ENCODE results near the gene USP32. TPM values are rescaled to one million over a fixed set of nuclear protein-coding genes. Genes with fewer than 3 reads are reported as not detected.
"Not testable (repeated sequence)": the region's sequence is repeated elsewhere in the genome, so short reads cannot be mapped to it uniquely, and the experiment has no call there.

The USP32 gene
- polyA plus RNA-seq, 5 donors, result 28.0 to 41.0 (median 34.7) TPM

DNA sequence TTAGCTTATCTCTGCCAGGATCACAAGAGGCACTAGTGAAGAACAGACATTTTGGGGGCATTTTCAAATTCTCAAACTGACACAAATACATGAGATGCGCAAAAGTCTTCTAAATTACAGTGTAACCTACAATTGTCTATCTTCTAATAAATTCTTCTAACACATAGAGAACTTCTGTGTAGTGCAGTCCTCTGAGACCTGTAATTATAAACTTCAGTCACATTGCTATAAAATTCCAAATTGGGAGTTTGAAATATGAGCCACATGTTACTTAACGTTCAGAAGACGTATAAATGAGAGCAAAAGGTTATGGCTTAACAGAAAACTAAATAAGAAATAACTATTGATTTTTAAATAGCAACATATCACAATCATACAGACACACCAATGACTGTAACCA lies 12.5 kb downstream of the USP32 start:
- DNase-seq, result not testable (repeated sequence)

DNA sequence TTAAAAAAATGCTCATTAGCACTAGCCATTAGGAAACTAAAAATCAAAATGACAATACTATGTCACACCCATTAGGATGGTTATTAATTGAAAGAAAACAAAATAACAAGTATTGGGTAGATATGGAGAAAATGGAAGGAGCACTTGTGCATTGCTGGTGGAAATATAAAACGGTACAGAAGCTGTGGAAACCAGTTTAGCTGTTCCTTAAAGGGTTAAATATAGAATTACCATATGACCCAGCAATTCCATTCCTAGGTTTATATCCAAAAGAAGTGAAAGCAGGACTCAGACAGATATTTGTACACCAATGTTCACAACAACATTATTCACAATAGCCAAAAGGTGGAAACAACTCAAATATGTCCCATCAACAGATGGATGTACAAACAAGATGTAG lies 13.7 kb downstream of the USP32 start:
- DNase-seq, result not testable (repeated sequence)

DNA sequence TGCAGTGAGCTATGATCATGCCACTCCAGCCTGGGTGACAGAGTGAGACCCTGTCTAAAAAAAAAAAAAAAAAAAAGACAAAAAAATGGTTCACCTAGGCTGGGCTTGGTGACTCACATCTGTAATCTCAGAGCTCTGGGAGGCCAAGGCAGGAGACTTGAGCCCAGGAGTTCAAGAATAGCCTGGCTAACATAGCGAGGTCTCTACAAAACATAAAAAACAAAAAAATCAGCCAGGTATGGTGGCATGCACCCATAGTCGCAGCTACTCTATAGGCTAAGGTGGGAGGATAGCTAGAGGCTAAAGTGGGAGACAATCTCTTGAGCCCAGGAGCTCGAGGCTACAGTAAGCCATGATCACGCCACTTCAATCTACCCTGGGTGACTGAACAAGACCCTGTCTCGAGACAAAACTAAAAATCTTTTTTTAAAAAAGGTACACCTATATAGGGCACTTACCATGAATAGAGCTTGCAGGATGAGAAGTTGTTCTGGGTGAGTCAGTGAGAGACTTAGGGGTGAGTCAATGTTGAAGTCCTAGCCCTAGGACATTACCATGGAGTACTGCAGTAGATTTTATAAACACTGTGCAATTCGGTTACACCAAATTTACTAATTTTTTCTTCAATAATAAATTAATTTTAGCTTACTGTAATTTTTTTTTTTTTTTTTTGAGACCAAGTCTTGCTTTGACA lies 19.0 kb downstream of the USP32 start:
- DNase-seq, result no peak

DNA sequence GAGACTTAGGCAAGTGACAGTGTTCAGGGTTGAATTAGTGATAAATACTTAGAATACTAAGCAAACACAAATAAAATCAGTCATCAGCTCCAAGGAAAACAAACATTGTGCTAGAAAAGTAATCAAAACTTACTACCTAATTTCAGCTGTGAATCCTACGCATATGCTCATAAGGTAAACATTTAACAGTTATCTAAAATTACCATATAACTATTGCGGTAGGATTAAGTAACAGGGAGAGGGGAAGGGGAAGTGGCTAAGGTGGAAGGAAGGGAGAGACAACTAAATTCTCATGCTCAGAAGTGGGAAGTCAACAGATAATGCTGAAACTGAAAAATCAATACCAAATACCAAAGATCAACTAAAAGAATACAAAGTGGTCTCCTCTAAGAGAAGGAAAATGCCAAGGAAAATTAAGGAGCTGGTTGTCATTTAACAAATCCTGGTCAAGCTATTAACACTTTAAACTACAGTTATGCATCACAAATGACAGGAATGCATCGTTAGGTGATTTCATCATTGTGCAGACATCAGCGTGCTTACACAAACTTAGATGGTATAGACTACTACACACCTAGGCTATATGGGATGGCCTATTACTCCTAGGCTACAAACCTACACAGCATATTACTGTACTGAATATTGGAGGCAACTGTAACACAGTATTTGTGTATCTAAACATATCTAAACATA lies 20.0 kb downstream of the USP32 start:
- DNase-seq, result no peak

DNA sequence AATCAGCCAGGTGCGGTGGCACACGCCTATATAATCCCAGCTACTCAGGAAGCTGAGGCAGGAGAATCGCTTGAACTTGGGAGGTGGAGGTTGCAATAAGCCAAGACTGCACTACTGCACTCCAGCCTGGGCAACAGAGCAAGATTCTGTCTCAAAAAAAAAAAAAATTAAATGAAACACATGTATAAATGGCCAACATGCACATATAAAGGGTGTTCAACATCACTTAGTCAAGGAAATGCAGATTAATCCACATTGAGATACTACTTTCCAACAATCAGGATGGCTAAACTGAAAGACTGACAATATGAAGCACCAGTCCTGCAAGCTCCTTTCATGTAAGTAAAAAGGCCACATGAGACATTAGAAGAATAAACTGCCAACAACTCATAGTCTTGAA lies 20.5 kb downstream of the USP32 start:
- no peak for DNase-seq

DNA sequence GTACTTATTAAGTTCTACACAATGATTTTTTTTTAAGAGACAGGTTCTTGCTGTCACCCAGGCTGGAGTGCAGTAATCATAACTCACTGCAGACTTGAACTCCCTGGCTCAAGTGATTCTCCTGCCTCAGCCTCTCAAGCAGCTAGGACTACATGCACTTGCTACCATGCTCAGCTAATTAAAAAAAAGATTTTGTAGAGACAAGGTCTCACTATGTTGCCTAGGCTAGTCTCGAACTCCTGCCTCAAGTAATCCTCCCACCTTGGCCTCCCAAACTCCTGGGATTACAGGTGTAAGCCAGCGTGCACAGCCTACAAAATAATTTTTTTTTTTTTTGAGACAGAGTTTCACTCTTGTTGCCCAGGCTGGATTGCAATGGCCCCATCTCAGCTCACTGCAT lies 22.2 kb downstream of the USP32 start:
- DNase-seq, result no peak

DNA sequence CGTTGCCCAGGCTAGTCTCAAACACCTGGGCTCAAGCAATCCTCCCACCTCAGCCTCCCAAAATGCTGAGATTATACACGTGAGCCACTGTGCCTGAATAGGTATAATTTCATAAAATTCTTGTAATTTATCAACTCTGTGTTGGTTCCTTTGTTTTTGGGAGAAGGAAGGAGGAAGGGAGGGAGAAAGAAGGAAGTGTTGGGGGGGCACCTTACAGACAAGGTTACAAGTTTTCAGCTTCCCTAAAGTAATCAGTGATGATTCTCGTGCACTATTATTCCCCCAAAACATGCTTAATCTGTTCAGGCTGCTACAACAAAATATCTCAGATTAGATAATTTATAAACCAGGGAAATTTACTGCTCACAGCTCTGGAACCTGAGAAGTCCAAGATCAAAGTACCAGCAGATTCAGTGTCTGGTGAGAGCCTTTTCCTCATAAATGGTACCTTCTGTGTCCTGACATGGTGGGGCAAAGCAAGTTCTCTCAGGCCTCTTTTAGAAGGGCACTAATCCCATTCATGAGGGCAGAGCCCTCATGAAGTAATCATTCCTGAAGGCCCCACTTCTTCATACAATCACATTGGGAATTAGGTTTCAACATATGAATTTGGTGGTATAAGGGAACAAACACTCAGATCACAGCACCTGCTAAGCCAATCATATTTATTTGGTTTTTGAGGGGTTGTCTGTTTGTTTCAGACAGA lies 28.1 kb downstream of the USP32 start:
- DNase-seq, result no peak

DNA sequence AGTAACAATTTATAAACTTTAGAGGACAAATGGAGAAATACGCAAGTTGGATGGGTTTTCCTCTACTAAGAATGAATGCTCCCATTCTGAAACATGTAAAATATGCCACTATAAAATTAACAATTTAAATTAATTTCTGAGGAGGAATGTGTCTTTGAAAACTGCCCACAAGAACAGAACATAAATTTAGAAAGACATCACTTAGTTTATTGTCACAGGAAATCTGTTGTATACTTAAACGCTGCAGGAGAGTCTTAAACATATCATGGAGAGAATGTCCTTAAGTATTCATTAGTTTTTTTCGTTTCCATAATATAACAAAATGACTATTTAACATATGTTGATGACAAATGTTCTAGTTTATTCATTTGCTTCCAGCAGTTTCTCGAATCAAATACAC lies 29.6 kb downstream of the USP32 start:
- no peak for DNase-seq

DNA sequence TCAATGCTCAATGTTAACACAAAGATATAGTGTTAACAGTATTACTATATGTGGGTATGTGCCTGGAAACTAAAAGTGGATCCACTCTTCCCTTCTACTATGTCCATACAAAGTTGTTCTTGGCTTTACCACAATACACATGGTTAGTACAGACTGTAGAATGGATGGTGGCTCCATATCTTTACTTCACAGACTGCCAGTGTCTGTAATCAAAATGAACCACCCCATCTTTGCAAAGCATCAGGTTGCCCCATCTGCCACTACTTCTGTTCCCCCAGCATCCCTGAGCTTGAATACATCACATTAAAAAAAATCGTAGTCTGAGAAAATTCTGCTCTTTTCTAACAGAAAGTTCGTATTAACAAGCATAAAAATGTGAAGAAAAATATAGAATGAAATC lies 30.0 kb downstream of the USP32 start:
- DNase-seq, result no peak

DNA sequence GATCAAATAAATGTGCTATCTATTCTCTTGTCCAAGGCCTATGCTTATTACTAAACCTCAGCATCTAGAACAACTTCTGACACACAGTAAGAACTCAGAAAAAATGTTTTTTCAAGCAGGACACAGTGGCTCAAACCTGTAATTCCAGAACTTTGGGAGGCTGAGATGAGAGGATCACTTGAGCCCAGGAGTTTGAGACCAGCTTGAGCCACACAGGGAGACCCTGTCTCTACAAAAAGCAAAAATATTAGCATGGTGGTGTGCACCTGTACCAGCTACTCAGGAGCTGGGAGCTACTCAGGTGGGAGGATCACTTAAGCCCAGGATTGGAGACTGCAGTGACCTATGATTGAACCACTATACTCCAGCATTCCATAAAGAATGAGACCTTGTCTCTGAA lies 32.5 kb downstream of the USP32 start:
- DNase-seq, result no peak

DNA sequence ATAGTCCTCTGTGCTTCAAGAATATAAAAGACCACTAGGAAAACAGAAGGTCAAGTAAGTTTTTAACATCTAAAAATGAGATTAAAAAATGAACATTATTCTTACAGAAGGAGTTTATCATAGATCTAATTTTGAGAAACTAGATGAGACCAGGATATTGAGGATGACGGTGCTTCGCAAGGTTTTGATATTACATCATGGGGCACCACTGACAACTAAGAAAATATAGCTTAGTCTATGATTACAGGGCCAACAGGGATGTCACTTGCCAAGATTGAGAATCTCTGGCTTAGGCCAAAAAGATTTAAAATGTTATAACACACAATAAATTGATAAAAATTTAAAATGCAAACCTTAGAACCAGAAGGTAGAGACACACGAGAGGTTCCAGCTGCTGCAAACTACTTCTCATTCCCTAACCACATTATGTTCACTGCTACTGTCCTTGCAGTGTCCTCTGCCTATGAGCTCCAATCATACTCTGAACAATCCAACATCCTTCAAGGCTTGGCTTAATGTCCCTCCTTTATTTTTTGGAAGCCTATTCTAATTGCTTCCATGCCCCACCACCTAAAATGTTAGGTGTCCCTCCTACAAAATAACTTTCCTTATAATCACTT lies 33.2 kb downstream of the USP32 start:
- DNase-seq, result no peak

DNA sequence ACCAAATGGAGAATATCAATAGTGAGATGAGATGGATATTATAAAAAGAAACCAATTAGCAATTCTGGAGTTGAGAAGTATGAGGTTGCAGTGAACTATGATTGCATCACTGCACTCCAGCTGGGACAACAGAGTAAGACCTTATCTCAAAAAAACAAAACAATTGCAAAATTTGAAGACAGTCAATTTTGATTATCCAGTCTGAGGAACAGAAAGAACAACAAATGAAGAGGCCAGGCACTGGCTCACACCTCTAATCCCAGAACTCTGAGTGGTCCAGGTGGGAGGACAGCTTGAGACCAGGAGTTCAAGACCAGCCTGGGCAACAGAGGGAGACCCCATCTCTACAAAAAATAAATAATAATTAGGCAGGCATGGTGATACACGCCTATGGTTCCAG lies 35.0 kb downstream of the USP32 start:
- no peak for DNase-seq

DNA sequence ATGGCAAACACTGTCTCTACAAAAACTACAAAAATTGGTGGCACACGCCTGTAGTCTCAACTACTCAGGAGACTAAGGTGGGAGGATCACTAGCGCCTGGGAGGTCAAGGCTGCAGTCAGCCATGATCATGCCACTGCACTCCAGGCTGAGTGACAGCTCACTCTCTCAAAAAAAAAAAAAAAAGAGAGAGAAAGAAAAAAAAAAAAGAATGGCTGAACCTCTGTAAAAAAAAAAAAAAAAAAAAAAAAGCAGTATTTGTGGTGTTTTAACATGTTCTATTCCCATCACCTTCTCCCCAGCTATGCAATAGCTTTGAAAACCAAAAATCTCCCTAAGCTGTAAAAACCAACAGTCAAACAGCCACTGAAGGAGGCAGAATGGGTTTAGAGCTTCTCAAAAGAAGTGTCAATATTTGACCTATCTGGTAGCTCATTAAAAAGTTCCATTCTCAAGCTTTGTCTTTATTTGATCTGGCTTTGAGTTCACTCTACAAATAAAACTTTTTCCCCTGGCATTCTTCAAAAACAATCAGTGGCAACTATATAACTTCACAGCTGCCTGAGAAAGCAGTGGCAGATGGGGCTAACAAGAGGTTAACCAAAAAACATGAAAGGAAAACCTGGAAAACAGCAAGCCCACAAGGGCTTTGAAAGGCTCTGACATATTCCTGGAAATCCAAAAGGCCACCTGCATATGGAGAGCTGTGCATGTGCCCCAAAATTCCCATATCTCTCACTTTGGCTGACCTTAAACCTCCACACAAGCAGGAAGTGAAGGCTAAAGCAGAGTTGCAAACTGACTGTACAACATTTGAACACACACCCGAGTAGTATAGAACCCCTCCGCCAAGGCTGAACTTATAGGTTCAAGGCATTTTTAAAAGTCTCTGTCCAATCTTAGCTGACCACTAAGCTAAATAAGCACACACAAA lies 36.0 kb downstream of the USP32 start:
- no peak for DNase-seq

DNA sequence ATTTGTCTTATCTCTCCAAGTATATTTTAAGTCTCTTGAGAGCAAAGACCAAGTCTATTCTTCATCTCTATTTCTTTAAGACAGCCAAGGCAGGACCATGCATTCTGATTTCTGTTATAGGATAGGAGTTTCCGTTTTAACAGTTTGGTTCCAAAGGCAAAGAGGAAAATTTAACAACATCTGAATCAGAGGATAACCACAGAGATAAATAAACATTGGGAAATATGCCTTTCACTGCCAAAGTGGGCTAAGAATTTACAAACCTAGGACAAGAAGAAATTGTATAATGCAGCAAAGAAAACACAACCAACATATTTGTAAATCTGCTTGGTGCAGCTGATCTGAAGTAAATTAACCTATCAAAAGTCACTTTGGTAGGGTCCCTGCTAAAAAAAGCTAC lies 37.7 kb downstream of the USP32 start:
- DNase-seq, result peak; percentile 27 to 32

DNA sequence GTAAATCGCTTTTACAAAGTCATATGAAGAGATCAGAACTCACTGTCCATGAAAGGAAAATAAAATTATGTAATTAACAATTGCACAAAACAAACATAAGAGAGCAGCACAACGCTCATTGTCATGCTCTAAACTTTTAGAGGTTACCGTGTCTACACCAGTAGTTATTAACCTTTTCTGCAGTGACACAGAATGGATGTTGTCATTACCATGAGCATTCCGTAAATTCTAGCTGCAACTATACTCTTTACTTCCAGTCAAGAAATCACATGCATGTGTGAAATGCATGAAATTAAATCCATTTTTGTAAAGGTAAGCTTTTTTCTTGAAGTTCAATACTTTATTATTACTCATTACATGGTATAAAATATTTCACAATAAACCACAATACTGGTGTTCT lies 38.2 kb downstream of the USP32 start:
- DNase-seq, result no peak

DNA sequence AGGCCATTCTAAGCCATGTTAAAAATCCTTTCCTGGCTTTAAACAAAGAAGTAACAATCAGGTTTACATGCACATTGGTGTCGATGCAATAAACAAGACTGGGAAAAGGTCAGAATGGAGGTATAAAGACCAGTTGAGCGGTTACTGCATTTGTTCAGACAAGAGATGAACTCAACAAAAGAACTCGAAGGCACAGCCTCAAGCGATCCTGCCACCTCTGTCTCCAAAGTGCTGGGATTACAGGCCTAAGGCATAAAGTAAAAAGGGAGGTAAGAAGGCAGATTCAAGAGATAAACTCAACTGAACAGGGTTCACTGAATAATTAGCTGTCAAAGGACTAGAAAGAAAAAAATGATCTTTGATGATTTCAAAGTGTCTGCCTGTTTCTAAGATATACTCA lies 39.4 kb downstream of the USP32 start:
- no peak for DNase-seq

DNA sequence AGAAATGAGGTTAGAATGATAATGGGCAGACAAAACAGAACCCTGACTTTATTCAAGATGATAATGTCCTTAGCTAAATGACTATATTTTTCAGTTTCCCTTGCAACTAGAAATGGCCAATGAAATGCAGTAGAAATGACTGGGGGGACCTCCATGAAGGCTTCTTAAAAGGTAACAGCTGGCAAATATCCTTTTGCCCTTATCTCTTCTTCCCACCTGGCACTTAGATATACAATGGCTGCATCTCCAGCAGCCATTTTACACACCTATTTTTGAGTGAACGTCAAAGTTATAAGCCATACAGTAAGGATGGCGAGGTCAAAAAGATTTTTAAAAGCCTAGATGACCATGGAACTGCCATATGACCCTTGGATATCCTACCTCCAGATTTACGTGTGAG lies 39.9 kb downstream of the USP32 start:
- DNase-seq, result no peak

DNA sequence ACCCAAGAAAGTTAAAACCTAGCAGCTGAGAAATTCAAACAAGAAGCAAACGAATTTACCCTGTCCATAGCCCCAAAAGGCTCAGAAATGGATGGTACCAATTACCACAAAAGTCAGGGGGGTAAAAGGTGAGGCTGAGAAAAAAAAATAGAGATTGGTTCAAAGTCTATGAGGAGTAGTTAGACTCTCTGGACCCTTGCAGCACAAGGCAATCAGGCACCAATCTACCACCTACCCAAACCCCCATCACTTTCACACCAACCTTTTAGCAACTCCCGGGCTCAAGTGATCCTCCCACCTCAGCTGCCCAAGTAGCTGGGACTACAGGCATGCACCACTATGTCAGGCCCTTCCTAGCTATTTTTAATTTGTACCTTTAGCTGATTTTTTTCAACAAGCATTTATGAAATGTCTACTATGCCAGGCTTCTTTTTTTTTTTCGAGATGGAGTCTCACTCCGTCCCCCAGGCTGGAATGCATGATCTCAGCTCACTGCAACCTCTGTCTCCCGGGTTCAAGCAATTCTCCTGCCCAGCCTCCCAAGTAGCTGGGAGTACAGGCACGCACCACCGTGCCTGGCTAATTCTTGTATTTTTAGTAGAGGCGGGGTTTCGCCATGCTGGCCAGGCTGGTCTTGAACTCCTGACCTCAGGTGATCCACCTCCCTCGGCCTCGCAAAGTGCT lies 40.8 kb downstream of the USP32 start:
- DNase-seq, result no peak

DNA sequence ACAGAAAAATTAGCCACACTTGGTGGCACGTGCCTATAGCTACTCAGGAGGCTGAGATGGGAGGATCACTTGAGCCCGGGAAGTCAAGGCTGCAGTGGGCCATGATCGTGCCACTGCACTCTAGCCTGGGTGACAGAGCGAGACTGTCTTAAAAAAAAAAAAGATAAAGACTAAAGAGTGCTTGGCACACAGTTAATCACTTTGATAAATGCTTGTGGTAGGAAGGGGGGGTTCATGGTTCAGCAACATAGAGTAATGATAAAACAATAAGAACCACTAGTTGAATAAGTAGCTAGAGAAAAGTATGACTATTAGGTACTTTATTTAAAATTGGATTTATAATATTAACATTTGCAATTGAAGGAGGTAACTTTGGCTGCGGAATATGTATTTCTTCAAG lies 43.3 kb downstream of the USP32 start:
- DNase-seq, result no peak

DNA sequence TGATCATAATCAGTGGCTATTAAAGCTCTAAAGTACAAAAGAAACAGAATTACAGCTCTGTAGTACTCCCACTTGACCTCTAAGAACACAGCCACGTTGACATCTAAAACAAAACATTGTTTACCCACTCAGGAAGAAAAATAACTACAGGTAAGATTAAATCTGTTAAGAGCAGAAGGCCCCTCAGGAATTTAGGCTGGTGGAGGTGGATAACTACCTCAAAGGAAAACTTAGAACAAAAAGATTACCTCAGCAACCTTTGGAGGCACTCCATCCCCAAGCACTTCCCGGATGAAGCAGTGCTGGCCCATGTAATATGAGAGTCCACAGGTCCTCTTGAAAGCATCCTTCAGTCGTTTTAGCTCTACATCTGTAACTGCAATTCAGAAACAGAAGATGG lies 46.7 kb downstream of the USP32 start:
- DNase-seq, result no peak

DNA sequence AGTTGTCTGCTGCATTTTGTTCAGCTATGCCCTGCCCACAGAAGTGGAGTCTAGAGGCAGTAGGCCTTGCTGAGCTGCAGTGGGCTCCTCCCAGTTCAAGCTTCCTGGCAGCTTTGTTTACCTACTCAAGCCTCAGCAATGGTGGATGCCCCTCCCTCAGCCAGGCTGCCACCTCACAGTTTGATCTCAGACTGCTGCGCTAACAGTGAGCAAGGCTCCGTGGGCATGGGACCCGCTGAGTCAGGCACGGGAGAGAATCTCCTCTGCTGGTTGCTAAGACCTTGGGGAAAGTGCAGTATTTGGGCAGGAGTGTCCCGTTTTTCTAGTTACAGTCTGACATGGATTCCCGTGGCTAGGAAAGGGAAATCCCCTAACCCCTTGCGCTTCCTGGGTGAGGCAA lies 49.4 kb downstream of the USP32 start:
- not testable (repeated sequence) for DNase-seq
